CD14-positive monocyte (primary cell): ENCODE measurements around the gene ADTRP. TPM values are rescaled to one million over a fixed set of nuclear protein-coding genes. Genes with fewer than 3 reads are reported as not detected.

ENCODE experiments used
- DNase-seq, 3 donors: peaks; one replicate each; pipeline ENCODE4 v3.0.0-alpha.2; 2011 to 2022
- H2AFZ ChIP-seq: 2 replicates; pipeline ENCODE4 v1.6.0; 2012; ENCODE audit warnings: mild to moderate bottlenecking, low read depth, low read length, inconsistent platforms; ENCODE audit not compliant: insufficient read depth, poor library complexity, severe bottlenecking
- H3K27ac ChIP-seq, 2 donors: 1 replicate in 1 of 2; 2 replicates in 1 of 2; pipeline ENCODE4 v1.5.1; 2012 to 2013; ENCODE audit warnings: low read length in 2 of 2, control low read depth in 1 of 2, inconsistent platforms in 1 of 2, low read depth in 1 of 2, mild to moderate bottlenecking in 1 of 2
- H3K27me3 ChIP-seq, 2 donors: one replicate each; pipeline versions ENCODE4 v1.6.0 to v1.6.1; 2011 to 2013; ENCODE audit warnings: low read length in 2 of 2; ENCODE audit not compliant: control insufficient read depth in 2 of 2, insufficient read depth in 2 of 2
- H3K36me3 ChIP-seq, 2 donors: replicated peaks in 1 of 2; 1 replicate in 1 of 2; 2 replicates in 1 of 2; pipeline versions ENCODE4 v1.5.1 to v1.6.1; 2012 to 2013; ENCODE audit warnings: low read length in 2 of 2, control low read depth in 1 of 2, inconsistent platforms in 1 of 2, mild to moderate bottlenecking in 1 of 2; ENCODE audit not compliant: insufficient read depth in 2 of 2, control insufficient read depth in 1 of 2
- H3K4me1 ChIP-seq, 2 donors: 1 replicate in 1 of 2; 2 replicates in 1 of 2; pipeline versions ENCODE4 v1.5.1 to v1.6.1; 2012 to 2013; ENCODE audit warnings: low read length in 2 of 2, control low read depth in 1 of 2, inconsistent platforms in 1 of 2, mild to moderate bottlenecking in 1 of 2, moderate library complexity in 1 of 2; ENCODE audit not compliant: insufficient read depth in 2 of 2, control insufficient read depth in 1 of 2
- H3K4me2 ChIP-seq: replicated peaks from 2 replicates; pipeline ENCODE3; 2012; ENCODE audit warnings: low read length, moderate library complexity, mild to moderate bottlenecking; ENCODE audit not compliant: poor library complexity, severe bottlenecking; ENCODE audit errors: extremely low read depth
- H3K4me3 ChIP-seq, 3 experiments: fragments of 200-600 bp in 1 of 3; sonication (generic) in 1 of 3; replicated peaks in 1 of 3; 1 replicate in 2 of 3; 2 replicates in 1 of 3; pipeline ENCODE4 v1.5.1; 2011 to 2013; ENCODE audit warnings: low read length in 3 of 3, mild to moderate bottlenecking in 3 of 3, control low read depth in 2 of 3, low read depth in 2 of 3, inconsistent platforms in 1 of 3, moderate library complexity in 1 of 3
- H3K79me2 ChIP-seq: 2 replicates; pipeline ENCODE4 v1.6.0; 2012; ENCODE audit warnings: mild to moderate bottlenecking, control low read depth, inconsistent platforms, low read length, moderate library complexity; ENCODE audit not compliant: insufficient read depth
- H3K9ac ChIP-seq: 2 replicates; pipeline ENCODE4 v1.6.0; 2017; ENCODE audit warnings: low read length, mild to moderate bottlenecking; ENCODE audit not compliant: insufficient read depth, poor library complexity, severe bottlenecking
- H3K9me3 ChIP-seq, 2 donors: replicated peaks in 1 of 2; 1 replicate in 1 of 2; 2 replicates in 1 of 2; pipeline versions ENCODE4 v1.5.1 to v1.6.1; 2012 to 2013; ENCODE audit warnings: low read length in 2 of 2, control low read depth in 1 of 2; ENCODE audit not compliant: control insufficient read depth in 1 of 2, insufficient read depth in 1 of 2
- H4K20me1 ChIP-seq: 2 replicates; pipeline ENCODE4 v1.6.0; 2012; ENCODE audit warnings: mild to moderate bottlenecking, low read length, control low read depth, moderate library complexity; ENCODE audit not compliant: insufficient read depth
- H3K27ac Mint-ChIP-seq, 7 donors: one replicate each; pipeline ENCODE4 v1.8.0; 2020; ENCODE audit warnings: mild to moderate bottlenecking in 7 of 7, mixed read lengths in 7 of 7, moderate library complexity in 6 of 7, inconsistent platforms in 2 of 7
- H3K27me3 Mint-ChIP-seq, 3 donors: one replicate each; pipeline ENCODE4 v1.8.0; 2021 to 2022; ENCODE audit warnings: low read depth in 3 of 3, mild to moderate bottlenecking in 3 of 3, mixed read lengths in 3 of 3, moderate library complexity in 3 of 3, inconsistent platforms in 1 of 3
- H3K36me3 Mint-ChIP-seq, 2 donors: one replicate each; pipeline ENCODE4 v1.8.0; 2020; ENCODE audit warnings: mixed read lengths in 2 of 2, inconsistent platforms in 1 of 2, mild to moderate bottlenecking in 1 of 2
- H3K4me1 Mint-ChIP-seq: one replicate; pipeline ENCODE4 v1.8.0; 2020; ENCODE audit warnings: mild to moderate bottlenecking, mixed read lengths
- H3K4me3 Mint-ChIP-seq, 2 donors: one replicate each; pipeline ENCODE4 v1.8.0; 2020; ENCODE audit warnings: mild to moderate bottlenecking in 2 of 2, mixed read lengths in 2 of 2, moderate library complexity in 1 of 2
- H3K9me3 Mint-ChIP-seq, 7 donors: one replicate each; pipeline ENCODE4 v1.8.0; 2020 to 2022; ENCODE audit warnings: mixed read lengths in 7 of 7, mild to moderate bottlenecking in 6 of 7, moderate library complexity in 6 of 7, inconsistent platforms in 2 of 7
- CTCF ChIP-seq: fragments of 200-600 bp; IDR thresholded peaks from one replicate; pipeline ENCODE4 v1.8.0; 2022; ENCODE audit warnings: antibody characterized with exemption, mild to moderate bottlenecking
- WGBS: methylation state at CpG from one replicate; pipeline ENCODE4 v1.1.5; 2013; ENCODE audit warnings: missing lambda C conversion rate; ENCODE audit not compliant: insufficient coverage; 5-methylcytosine and 5-hydroxymethylcytosine counted together
- intact Hi-C, 2 donors: fragments of 100-400 bp; cut with micrococcal nuclease; formaldehyde crosslinking; loops; one replicate each; pipeline versions ENCODE4 v1.15.0 to v1.15.1; 2023
- polyA plus RNA-seq, 3 donors: library from polyadenylated mRNA; depleted of rRNA in 1 of 3; unstranded in 2 of 3; stranded (reverse) in 1 of 3; fragments of 300-500 nt in 2 of 3; fragments of >200 nt in 1 of 3; fragmentation: Illumina TruSeq in 2 of 3; gene quantifications; 1 replicate in 2 of 3; 2 replicates in 1 of 3; pipeline ENCODE4 v1.2.3, GENCODE V29; 2012 to 2021

ADTRP gene
- polyA plus RNA-seq, 3 donors: 0.04 to 0.20 TPM; not detected in 1

- no peak overlapping the region for H3K27ac ChIP-seq
- Mint-ChIP-seq H3K36me3 (no peaks in the 10 kb centered on the region), H3K27ac (no peak overlapping the region), H3K9me3 (peaks cover 0 to 4% (median 0%) of the 10 kb centered on the region in 7 donors), H3K4me3 (no peak overlapping the region), H3K27me3 (no peaks in the 10 kb centered on the region), H3K4me1 (peaks cover 3% of the 10 kb centered on the region)
- intact Hi-C loops: no loop called here
- H3K27me3 ChIP-seq: no peaks in the 10 kb centered on the region
- H3K9me3 ChIP-seq: no peaks in the 10 kb centered on the region
- no peaks in the 10 kb centered on the region for H3K36me3 ChIP-seq
- H4K20me1 ChIP-seq: no peaks in the 10 kb centered on the region
- H2AFZ ChIP-seq: no peak overlapping the region
- no peak overlapping the region for H3K4me2 ChIP-seq
- H3K79me2 ChIP-seq: no peaks in the 10 kb centered on the region
- no peak for DNase-seq
- no peak overlapping the region for H3K4me3 ChIP-seq
- WGBS: 100% methylated on average over 1 of the region's 7 CpGs
- no peak for TF ChIP-seq CTCF
- H3K9ac ChIP-seq: no peak overlapping the region
- H3K4me1 ChIP-seq: no peaks in the 10 kb centered on the region
Observed at GRCh38 chr6:11798538-11798937, 19.9 kb upstream of the ADTRP start.

GRCh38 chr6:11798096-11798495, 19.5 kb upstream of the ADTRP start:
- Histone ChIP-seq H3K4me1 (no peaks in the 10 kb centered on the region), H2AFZ (no peak overlapping the region), H3K9ac (no peak overlapping the region), H3K4me2 (no peak overlapping the region), H3K4me3 (no peak overlapping the region), H4K20me1 (no peaks in the 10 kb centered on the region), H3K27me3 (no peaks in the 10 kb centered on the region), H3K79me2 (no peaks in the 10 kb centered on the region), H3K36me3 (no peaks in the 10 kb centered on the region), H3K9me3 (no peaks in the 10 kb centered on the region), H3K27ac (no peak overlapping the region)
- H3K27ac Mint-ChIP-seq: no peak overlapping the region
- no peaks in the 10 kb centered on the region for H3K36me3 Mint-ChIP-seq
- intact Hi-C loops: no loop called here
- H3K27me3 Mint-ChIP-seq: no peaks in the 10 kb centered on the region
- no CpG with 5 or more reads among the region's 1 CpG for WGBS
- no peak for TF ChIP-seq CTCF
- peaks cover 0 to 4% (median 2%) of the 10 kb centered on the region in 7 donors for H3K9me3 Mint-ChIP-seq
- H3K4me3 Mint-ChIP-seq: no peak overlapping the region
- no peak for DNase-seq
- H3K4me1 Mint-ChIP-seq: peaks cover 2% of the 10 kb centered on the region
